GM18907 (cell line): ENCODE data around the gene PIGU.
"Not testable (repeated sequence)": the region's sequence is repeated elsewhere in the genome, so short reads cannot be mapped to it uniquely, and the experiment has no call there.

Experiments
- ATAC-seq: cut with Tn5 transposase; IDR thresholded peaks from one replicate; pipeline ENCODE4 v1.9.1; 2021; ENCODE audit warnings: mild to moderate bottlenecking, moderate library complexity; ENCODE audit not compliant: unreplicated experiment

Gene PIGU

DNA sequence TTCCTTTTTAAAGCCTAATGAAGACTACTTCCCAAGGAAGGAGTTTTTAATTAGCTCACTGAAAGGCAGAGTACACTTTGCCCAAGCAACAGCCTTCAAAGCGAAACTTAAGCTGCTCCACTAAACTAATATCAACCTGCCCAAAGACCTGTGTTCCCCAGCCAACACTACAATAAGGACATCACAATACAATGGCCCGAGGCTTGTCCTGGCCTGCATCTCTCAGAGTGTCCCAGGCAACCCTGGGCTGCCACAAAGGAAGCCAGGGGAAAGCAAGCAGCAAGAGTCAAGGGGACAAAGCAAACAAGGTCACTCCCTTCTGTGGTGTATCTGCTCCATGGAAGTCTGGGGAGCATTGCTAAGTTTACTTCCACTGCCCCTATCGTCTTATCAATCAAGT, 52.3 kb downstream of the PIGU start:
- no peak for ATAC-seq

DNA sequence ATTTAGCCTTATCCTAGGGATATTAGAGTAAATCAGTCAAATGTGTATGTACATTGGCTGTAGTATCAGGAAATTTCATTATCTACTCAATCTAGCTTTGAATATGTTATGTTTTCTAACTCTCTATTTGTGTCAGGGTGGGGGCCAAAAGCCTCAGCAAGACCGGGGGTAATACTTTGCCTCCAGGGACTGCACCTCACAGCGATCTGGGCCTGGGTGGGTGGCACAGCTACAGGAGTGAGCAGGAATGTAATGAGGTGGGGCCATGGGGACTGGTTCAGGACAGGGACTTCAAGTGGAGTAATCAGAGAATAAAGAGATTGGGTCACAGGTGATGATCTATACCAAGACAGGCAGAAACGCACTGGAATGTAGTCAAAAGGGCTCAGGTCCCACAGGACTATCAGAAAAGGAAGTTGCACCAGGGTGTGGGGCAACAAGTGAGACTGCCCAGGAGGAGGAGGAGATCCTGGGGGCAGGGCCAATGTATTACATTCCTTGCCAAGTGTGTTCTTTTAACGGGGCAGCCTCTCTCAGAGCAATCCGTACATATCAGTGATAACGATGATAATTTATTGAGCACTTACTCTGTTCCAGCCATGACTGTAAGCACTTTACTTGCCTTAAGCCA, 54.0 kb downstream of the PIGU start:
- no peak for ATAC-seq

DNA sequence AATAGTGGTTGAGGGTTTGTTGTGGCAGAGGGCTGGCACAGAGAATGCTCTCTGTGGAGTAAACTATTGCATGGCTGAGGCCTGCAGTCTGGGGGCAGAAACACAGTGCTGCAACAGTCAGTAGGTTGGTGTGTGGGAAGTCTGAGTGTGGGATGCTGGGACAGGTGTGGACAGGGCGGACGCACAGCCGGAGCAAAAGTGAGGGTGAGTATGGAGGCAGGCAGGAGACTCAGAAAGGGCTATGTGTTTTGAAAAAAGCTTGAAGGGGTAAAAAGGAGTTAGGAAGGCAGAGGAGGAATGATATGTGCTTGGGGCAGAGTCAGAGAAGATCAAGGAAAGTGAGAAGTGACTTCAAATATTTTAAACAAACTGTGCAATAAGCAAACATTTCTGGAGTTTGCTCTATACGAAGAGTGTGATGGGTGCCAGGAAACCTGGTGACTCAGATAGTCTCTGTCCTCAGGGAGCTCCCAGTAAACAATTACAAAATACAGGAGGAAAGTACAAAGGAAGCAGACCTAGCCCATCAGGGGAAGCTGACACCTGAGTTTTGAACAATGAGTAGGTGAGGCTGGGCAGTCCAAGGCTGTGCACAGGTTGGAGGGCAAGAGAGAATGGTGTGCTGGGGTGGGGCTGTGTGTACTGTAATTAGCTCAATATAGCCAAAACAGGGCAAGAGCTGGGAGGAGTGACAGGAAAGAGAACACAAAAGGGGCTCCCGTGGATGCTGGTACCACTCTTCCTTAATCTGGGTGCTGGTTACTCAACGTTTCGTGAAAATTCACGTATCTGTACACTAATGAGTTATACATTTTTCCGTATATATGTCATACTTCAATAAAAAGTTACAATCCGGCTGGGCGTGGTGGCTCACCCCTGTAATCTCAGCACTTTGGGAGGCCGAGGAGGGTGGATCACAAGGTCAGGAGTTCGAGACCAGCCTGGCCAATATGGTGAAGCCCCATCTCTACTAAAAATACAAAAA, 55.2 kb downstream of the PIGU start:
- ATAC-seq = no peak

- ATAC-seq = no peak
Measured at GRCh38 chr20:34621036-34621343, 55.9 kb downstream of the PIGU start.

- ATAC-seq = no peak
Measured at GRCh38 chr20:34618676-34619075, 58.2 kb downstream of the PIGU start.

GRCh38 chr20:34616913-34617312, 60.0 kb downstream of the PIGU start:
- not testable (repeated sequence) for ATAC-seq

GRCh38 chr20:34615477-34615876, 61.4 kb downstream of the PIGU start:
- ATAC-seq = no peak

GRCh38 chr20:34611976-34612375, 64.9 kb downstream of the PIGU start:
- not testable (repeated sequence) for ATAC-seq

GRCh38 chr20:34607066-34607465, 69.8 kb downstream of the PIGU start:
- ATAC-seq = no peak

DNA sequence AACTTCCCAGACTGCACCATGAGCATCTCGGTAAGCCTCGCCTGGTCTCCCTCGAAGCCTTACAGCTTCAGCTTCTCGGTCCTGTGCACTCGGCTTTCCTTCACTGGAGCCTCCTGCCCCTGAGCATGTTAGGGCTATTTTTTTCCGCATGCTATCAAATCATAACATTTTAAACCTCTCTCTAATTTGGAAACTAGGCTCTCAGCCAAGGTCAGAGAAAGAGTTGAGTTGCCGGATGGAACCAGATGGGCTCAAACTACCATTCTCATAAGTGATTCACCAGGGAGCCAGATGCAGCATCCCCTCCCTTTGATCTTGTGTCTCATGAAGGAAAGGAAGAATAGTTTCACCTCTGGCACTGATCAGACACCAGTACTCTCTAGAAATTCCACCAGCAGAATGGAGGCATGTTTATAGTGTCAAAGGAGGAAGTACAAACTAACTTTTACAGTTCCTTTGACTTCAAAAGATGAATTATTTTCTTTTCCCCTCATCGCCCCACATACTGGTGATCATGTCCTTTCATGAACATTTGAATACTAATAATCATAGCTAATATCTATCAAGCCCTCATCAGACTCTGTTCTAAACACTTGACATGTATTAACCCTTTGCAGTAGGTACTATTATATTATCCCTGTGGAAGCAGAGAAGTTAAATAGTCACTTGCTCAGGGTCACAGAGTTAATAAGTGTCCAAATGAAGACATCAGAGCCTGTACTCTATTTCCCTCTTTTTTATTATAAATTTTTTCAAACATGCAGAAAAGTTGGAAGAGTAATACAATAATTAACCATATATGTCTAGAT, 71.7 kb downstream of the PIGU start:
- no peak for ATAC-seq

DNA sequence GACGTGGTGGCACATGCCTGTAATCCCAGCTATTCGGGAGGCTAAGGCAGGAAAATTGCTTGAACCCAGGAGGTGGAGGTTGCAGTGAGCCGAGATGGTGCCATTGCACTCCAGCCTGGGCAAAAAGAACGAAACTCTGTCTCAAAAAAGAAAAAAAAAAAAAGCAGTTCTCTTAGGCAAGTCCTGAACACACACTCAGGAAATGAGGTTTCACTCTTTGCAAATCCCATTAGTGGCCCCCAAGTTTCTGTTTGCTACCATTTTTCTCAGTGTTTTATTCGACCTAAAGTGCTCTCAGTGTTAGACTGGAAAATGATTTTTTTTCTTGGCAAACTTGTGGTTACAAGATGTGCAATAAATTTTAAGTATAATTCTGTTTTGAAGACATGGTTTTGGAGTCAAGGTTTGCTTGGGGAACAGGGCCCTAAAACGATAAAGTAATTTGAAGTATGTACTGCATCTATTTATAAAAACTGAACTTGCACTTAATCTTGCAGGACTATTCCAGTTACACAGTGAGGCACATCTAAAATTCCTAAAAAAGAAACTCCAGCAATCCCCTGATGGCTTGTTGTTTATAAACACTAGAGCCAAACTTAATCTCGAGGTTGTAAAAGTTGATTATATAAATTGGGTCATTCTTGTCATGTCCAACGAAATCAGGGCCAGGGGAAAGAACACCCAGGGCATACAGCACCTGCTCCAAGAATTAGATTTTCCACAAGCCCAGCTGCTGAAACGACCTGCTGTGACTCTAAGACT, 75.8 kb downstream of the PIGU start:
- ATAC-seq = no peak

DNA sequence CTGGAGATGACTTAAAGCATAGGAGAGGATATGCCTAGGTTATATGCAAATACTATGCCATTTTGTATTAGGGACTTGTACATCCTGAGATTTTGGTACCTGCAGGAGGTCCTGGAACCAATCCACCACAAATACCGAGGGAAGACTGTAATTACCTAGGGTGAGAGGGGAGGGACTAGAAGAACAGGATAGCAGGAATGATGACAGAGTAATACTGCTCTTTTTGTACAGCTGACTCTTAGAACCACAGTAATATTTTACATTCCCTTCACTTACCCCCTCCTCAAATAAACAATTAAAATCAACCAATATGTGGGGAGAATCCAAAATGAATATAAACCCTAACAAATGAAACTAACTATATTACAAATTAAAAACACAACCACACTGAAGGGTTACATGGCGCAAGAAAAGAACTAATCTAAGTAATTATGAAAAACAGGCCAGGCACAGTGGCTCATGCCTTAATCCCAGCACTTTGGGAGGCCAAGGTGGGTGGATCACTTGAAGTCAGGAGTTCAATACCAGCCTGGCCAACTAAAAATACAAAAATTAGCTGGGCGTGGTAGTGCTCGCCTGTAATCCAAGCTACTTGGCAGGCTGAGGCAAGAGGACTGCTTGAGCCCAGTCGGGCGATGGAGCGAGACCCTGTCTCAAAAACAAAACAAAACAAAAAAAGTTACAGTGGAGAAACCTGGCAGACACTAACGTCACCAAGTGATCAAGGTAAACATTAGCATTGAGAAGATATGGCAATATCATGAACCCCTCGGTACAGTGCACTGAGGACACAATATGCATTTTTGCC, 81.3 kb downstream of the PIGU start:
- ATAC-seq = no peak

DNA sequence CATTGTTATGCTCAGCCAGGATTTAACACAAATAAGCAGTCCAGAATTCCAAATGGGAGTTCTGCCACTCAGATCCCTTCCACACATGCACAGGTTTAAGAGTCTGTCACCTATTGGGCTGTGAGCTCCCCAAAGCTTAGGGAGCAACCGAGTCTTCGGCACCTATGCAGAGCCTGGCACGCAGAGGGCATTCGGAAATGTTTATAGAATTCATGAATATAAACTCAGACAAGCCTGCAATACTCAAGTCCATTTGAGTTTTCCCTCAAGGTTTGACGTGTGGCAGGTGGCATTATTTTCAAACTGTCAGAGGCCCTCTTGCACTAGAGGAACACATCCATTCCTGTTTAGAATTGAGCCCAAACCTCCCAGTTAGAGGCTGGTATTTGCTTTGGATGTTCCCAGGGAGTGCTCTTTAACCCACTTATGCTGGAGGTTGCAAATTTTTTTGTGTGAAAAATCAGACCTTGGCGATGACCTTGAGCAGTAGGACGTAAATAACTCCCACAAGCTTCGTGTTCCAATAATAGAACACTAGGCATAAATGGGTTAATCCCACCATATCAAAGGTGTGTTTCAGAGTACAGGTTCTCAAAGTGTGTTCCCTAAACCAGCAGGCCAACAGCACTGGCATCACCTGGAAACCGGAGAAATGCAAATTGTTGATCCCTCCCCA, 90.3 kb downstream of the PIGU start:
- ATAC-seq = no peak

DNA sequence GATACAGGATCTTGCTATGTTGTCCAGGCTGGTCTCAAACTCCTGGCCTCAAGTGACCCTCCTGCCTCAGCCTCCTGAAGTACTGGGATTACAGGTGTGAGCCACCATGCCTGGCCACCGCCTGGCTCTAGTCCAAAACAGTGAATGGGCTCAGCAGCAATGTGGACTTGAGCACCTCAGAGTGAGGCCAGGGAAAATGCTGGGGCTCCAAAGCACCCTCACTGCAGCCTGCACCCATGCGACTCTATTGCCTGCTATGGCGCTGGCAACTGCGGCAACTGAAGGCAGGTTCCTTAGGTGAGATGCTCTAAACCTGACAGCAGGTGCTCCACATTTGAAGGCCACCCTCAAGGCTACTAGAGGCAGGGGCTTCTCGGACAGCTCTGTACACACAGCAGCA, 91.9 kb downstream of the PIGU start:
- ATAC-seq = no peak

GRCh38 chr20:34583544-34583943, 93.3 kb downstream of the PIGU start:
- ATAC-seq = no peak

GRCh38 chr20:34582911-34583310, 94.0 kb downstream of the PIGU start:
- no peak for ATAC-seq

- ATAC-seq = no peak
Measured at GRCh38 chr20:34582221-34582620, 94.7 kb downstream of the PIGU start.

DNA sequence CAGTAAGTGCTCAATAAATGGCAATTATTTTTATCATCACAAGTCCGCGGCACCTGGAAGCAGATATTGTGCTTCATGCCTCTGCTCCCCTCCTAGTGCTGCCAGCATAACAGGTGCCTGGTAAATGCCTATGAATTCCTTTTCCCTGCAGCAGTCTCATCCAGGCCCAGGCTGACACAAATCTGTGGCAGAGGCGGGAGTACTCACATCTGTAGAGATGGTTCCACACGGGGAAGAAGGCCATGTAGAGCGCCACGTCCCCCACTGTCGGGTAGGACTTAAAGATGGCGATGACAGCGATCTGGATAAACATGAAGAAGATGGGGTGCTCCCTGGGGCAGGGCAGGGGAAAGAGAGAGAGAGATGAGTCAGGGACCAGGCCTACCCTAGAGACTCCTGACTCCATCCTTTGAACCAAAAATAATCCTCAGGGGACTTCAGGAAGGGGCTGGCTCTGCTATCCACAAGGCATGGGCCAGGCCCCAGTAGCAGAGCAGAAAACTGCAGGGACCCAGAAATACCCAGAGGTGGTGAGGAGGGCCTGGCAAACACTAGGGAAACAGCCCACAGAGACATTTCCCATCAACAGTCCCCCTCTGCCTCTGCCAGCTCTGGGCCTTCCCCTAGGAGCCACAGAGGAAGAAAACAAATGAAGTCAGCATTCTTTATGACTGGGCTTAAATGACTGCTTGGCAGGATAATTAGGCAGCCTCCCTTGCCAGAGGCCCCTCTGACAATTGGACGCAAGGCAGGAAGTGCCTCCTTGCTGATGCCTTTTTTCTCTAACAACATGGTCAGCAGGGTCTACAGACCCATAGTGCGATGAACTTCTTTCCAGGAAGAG, 95.3 kb downstream of the PIGU start:
- no peak for ATAC-seq
